T-helper 17 cell (primary cell): ENCODE results near the gene P3H4. TPM values are rescaled to one million over a fixed set of nuclear protein-coding genes. Genes with fewer than 3 reads are reported as not detected.
A peak's percentile ranks its signal among the peaks of the same experiment; 100 is the strongest.

ENCODE experiments used
- ATAC-seq: fragments of 150-1000 bp; cut with Tn5 transposase; 2 replicates; pipeline ENCODE4 v1.10.0; 2021; ENCODE audit warnings: mild to moderate bottlenecking, moderate library complexity
- DNase-seq, 3 donors: peaks; one replicate each; pipeline versions ENCODE4 v3.0.0 to v3.0.0-alpha.2; 2020 to 2021
- H3K9me3 ChIP-seq: one replicate; pipeline ENCODE4 v1.7.0; 2013; ENCODE audit warnings: low read length, mild to moderate bottlenecking; ENCODE audit not compliant: control insufficient read depth, poor library complexity, severe bottlenecking
- H3K27ac Mint-ChIP-seq: one replicate; pipeline ENCODE4 v1.8.0; 2022; ENCODE audit warnings: mild to moderate bottlenecking, moderate library complexity, mixed read lengths
- H3K27me3 Mint-ChIP-seq: one replicate; pipeline ENCODE4 v1.8.0; 2022; ENCODE audit warnings: mixed read lengths
- H3K36me3 Mint-ChIP-seq: one replicate; pipeline ENCODE4 v1.8.0; 2022; ENCODE audit warnings: low read depth, mixed read lengths
- H3K4me1 Mint-ChIP-seq: one replicate; pipeline ENCODE4 v1.8.0; 2022; ENCODE audit warnings: mild to moderate bottlenecking, mixed read lengths
- H3K4me3 Mint-ChIP-seq: one replicate; pipeline ENCODE4 v1.8.0; 2022; ENCODE audit warnings: mild to moderate bottlenecking, moderate library complexity, mixed read lengths
- total RNA-seq, 4 donors: library from RNA in 2 of 4; stranded (reverse) in 2 of 4; gene quantifications; one replicate each; pipeline ENCODE4 v1.2.3 and lab custom pipeline; 2022 to 2026

P3H4 gene
- total RNA-seq, 2 donors from 2014 or later: 1.7 to 2.0 TPM

DNA sequence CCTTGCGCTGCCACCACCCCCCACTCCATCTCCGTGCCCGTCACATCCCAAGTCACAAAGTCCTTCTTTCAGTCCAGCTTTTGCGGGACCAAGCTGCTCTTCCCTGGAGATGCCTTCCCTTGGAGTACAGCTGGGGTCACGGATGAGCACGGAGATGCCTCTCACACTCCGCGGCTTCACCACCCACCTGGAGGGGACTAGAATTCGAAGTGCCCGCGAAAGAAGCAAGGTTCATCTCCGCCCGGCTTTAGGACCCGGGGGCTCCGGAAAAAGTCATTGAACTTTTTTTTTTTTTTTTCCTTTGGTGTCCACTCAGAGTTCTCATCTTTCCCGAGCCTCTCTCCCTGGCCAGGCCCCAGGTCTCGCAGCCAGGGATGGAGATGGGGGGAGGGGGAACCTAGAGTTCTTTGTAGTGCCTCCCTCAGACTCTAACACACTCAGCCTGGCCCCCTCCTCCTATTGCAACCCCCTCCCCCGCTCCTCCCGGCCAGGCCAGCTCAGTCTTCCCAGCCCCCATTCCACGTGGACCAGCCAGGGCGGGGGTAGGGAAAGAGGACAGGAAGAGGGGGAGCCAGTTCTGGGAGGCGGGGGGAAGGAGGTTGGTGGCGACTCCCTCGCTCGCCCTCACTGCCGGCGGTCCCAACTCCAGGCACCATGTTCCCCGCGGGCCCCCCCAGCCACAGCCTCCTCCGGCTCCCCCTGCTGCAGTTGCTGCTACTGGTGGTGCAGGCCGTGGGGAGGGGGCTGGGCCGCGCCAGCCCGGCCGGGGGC lies 817 bp upstream of the P3H4 start, which contains the start of gene FKBP10:
FKBP10 (plus strand) TSS at position 624 of the 771 bp plus-strand sequence; CDS start at position 655, 31 bp downstream.
- H3K4me1 Mint-ChIP-seq: peaks cover 16% of the 10 kb centered on the region
- no peaks in the 10 kb centered on the region for H3K9me3 ChIP-seq
- peak; percentile 7 for ATAC-seq
- H3K4me3 Mint-ChIP-seq: peak within 1 kb of the TSS; percentile 96
- H3K27me3 Mint-ChIP-seq: no peaks in the 10 kb centered on the region
- peak within 1 kb of the TSS; percentile 71 for H3K27ac Mint-ChIP-seq
- DNase-seq: no peak
- no peaks in the 10 kb centered on the region for H3K36me3 Mint-ChIP-seq

DNA sequence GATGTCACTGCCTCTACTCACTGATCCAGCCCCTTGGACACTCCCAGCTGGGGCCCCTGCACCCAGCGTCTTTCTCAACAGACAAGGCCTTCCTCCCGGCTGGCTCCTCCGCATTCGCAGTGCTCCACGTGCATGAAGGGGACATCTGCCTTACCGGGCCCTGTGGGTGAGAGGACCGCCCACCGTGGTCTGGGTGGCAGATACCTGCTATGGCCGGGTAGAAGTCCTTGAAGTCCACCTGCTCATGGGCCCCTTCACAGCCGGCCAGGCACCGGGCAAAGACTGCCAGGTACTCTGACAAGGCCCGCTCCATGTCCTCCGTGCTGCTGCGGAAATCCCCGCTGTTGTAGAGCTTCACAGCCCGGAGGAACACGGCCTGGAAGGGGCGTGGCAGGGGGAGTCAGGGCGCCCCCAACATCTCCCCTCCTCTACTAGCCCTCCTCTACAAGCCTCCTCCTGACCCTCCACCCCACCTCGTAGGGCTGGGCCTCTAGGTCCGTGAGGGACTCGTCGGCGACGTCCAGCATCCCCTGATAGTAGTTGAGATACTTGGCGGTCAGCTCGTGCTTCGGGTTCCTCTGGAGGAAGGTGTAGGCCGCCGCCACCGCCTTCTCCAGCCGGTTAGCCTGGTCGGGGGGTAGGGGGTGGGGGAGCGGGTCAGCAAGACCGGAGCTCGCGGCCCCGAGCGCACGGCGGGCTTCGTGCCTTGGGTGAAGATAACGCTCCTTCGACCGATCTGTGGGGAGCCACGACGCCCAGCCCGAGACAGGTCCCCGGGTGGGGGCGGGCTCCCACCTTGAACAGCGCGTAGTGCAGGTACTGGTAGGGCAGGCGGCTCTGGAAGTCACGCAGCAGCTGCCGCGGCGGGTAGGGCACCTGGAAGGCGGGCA lies 845 bp downstream of the P3H4 start:
- DNase-seq (no peak), ATAC-seq (peak; percentile 56)
- no peaks in the 10 kb centered on the region for H3K9me3 ChIP-seq
- Mint-ChIP-seq H3K4me3 (peak overlapping the region; percentile 96), H3K36me3 (no peaks in the 10 kb centered on the region), H3K27ac (peak overlapping the region; percentile 51), H3K4me1 (peaks cover 16% of the 10 kb centered on the region), H3K27me3 (no peaks in the 10 kb centered on the region)

DNA sequence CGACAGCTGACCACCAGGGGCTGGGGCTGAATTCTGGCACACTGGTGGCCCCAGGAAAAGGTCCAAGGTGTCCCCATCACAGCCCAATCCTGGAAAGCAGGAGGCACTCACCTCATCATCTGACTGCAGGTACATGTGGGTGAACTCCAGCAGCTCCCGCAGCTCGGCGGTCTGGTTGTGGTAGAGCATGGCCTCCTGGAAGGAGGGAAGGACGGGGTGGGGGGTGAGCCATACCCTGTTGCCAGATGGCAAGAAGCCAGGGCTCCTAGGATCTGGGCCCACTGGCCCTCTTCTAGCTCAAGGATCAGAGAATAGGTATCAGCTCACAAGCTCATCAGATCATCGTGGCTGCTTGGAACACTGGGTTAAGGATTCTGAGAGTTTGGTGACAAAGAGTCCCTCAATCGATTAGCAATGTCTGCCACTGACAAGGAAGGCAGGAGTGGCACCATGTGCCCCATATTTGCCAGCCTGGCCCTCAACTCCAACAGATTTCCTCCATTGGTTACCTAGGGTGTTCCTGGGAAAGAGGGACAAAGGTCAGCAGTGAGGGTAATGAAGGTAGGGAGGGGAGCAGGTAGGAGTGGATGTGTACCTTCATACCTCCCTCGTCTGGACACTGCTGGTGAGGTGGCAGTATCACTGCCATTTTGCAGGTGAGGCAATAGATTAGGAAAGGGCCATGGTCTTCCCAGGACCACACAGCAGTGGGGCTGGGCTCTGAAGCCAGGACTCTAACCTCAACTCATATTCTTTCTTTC lies 4.9 kb downstream of the P3H4 start:
- Mint-ChIP-seq H3K27ac (no peak overlapping the region), H3K27me3 (no peaks in the 10 kb centered on the region), H3K4me3 (no peak overlapping the region), H3K36me3 (no peaks in the 10 kb centered on the region), H3K4me1 (peaks cover 9% of the 10 kb centered on the region)
- DNase-seq: no peak
- ATAC-seq: no peak
- H3K9me3 ChIP-seq: no peaks in the 10 kb centered on the region

DNA sequence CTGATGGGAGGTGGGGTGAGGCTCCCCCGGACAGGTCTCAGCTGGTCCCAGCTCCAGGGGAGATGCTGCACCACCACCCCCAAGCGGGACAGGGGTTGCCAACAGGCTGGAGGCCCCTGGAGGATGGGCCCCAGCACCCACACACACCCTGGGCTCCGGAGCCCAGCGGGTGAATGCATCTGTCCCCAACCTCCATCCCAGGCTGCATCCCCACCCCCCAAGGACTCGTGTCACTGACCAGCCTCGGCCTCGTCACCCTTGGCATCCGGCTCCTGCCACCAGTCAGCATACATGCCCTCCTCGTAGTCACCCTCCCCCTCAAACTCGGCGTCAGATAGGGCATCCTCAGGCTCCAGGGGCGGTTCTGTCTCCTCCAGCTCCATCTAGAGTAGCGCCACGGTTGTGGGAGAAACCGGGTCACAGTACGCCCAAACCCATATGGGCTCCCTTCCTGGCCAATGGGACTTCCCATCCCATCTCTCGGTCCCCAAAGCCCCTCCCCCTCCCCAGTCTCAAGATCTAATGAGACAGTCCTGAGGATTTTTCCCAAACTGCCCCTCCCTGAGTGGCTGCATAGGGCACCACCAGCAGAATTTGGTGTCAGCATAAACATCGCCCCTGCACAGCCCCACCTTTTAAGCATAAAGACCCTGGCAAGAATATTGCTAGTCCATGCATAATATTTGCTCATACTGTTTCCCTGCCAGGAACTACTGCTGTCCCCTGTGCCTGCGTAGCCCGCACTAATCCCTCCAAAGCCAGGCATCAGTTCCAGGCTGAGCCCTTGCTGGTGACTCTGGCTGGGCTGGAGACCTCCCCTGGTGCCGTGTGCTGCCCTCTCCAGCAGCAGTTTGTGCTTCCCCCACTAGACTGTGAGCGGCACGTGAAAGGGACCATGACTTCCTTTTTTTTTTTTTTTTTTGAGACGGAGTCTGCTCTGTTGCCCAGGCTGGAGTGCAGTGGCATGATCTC lies 8.4 kb downstream of the P3H4 start:
- Mint-ChIP-seq H3K36me3 (peaks cover 2% of the 10 kb centered on the region), H3K4me1 (peaks cover 4% of the 10 kb centered on the region), H3K27me3 (no peaks in the 10 kb centered on the region), H3K27ac (no peak overlapping the region), H3K4me3 (no peak overlapping the region)
- ATAC-seq (no peak), DNase-seq (no peak)
- H3K9me3 ChIP-seq: no peaks in the 10 kb centered on the region

DNA sequence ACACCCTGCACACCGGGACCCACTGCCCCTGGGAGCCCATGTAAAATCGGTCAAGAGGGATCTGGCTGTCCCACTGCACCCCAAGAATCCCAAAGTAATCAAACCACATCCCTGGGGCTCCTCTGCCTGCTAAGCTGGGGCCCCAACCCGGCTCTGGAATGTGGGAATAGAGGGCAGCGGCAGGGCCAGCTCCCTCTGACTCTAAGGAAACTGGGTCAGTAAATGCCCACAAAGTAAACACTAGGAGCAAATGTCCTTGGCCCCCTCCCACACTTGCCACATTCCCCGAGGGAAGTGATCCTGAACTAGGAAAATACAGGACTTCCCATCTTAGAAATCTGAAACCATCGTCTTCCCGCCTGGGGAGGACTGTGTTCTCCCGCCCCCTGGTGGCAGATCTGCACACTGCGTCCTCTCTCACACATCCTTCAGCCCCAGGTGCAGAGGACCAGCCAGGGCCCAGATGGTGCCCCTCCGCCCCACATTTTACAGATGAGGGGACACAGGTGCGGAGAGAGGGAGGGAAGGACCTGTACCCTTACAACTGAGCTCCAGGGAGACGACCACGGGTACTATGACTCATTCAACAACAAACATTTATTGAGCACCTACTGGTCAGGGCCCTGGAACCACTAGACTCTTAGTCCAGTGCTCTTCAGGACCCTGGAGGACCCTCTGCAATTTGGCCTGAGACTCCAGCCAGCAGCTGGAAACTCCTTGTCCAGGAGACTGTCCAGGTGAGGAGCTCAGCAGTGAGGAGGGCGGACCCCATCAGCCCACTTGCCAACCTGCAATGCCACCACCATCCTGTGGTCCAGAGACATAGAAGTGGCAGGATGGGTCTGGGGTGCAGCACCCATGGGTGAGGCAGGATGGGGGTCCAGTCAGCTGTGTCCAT lies 10.1 kb downstream of the P3H4 start:
- DNase-seq (peak; percentile 53 to 68 (median 61)), ATAC-seq (peak; percentile 85)
- Mint-ChIP-seq H3K27ac (no peak overlapping the region), H3K4me1 (peaks cover 4% of the 10 kb centered on the region), H3K4me3 (no peak overlapping the region), H3K36me3 (peaks cover 2% of the 10 kb centered on the region), H3K27me3 (no peaks in the 10 kb centered on the region)
- no peaks in the 10 kb centered on the region for H3K9me3 ChIP-seq

DNA sequence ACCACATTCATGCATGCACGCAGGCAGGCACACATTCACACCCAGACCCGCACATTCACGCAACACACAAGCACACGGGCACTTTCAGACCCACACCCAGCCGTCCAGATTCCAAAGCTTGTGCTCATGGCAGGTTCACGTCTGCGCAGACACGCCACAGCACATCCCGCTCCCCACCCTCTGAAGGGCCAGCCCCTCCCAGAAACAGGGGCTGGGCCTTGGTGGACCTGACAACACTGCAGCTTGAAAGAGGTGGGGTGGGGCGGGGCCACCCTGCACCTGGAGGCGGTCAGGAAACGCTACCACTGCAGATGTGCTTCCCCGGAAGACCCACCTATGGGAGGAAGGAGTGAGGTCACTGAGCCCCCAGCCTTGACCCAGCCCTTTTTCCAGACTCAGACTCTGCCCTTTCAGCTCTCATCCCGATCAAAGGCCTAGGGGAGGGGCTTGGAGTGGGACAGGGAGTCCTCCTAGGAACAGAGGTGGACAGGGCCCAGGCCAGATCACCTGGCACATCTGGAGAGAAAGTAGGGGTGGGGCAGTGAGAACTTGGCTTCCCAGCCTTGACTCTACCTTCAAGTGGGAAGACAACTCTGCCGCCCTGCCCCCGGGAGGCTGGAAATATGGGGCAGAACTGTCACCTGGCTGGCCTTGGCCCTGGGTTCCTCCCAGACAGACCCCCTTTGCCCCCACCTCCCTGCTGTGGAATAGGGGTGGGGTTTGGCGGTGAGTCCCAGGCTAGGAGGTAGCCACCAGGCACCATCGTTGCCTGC lies 11.0 kb downstream of the P3H4 start:
- peaks cover 2% of the 10 kb centered on the region for H3K36me3 Mint-ChIP-seq
- peak; percentile 28 for ATAC-seq
- no peak overlapping the region for H3K27ac Mint-ChIP-seq
- H3K27me3 Mint-ChIP-seq: no peaks in the 10 kb centered on the region
- peaks cover 4% of the 10 kb centered on the region for H3K4me1 Mint-ChIP-seq
- no peak overlapping the region for H3K4me3 Mint-ChIP-seq
- H3K9me3 ChIP-seq: no peaks in the 10 kb centered on the region
- DNase-seq: no peak

DNA sequence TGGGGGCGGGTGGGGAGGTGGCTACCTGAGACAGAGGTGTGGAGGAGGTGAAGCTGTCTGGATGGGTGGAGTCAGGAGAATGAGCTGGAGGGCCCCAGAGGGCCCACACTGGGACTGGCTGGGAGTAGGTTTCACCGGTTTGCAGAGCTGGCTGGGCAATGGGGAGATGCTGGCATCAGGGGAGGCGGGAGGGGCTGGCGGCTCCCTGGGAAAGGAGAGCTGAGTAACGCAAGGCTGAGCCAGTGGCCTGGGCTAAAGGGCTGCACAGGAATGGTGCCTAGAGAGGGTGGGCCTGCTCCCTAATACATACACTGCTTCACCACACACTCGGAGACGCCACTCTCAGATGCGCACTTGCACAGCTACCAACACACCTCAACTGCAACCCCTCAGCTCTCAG lies 12.4 kb downstream of the P3H4 start:
- peaks cover 2% of the 10 kb centered on the region for H3K36me3 Mint-ChIP-seq
- no peaks in the 10 kb centered on the region for H3K9me3 ChIP-seq
- no peak overlapping the region for H3K4me3 Mint-ChIP-seq
- DNase-seq (no peak), ATAC-seq (no peak)
- H3K27me3 Mint-ChIP-seq: no peaks in the 10 kb centered on the region
- peaks cover 4% of the 10 kb centered on the region for H3K4me1 Mint-ChIP-seq
- H3K27ac Mint-ChIP-seq: no peak overlapping the region

DNA sequence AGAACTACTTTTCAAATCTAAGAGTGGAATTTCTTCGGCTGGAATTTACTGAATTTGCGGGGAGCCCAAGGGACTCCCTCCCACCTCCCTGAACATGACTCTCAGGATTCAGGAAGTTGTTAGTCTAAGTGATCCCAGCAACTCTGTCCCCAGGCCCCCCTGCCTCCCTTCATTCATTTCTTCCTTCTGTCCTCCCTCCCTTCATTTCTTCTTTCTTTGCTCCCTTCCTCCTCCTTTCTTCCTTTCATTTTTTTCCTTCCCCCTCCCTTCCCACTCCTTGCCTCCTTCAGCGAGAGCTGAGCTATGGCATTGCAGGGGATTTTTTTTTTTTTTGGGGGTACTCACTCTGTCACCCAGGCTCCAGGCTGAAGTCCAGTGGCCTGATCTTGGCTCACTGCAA lies 14.4 kb downstream of the P3H4 start:
- ATAC-seq (no peak), DNase-seq (no peak)
- Mint-ChIP-seq H3K27me3 (no peaks in the 10 kb centered on the region), H3K4me1 (peaks cover 4% of the 10 kb centered on the region), H3K27ac (no peak overlapping the region), H3K36me3 (peaks cover 2% of the 10 kb centered on the region), H3K4me3 (no peak overlapping the region)
- H3K9me3 ChIP-seq: no peaks in the 10 kb centered on the region

DNA sequence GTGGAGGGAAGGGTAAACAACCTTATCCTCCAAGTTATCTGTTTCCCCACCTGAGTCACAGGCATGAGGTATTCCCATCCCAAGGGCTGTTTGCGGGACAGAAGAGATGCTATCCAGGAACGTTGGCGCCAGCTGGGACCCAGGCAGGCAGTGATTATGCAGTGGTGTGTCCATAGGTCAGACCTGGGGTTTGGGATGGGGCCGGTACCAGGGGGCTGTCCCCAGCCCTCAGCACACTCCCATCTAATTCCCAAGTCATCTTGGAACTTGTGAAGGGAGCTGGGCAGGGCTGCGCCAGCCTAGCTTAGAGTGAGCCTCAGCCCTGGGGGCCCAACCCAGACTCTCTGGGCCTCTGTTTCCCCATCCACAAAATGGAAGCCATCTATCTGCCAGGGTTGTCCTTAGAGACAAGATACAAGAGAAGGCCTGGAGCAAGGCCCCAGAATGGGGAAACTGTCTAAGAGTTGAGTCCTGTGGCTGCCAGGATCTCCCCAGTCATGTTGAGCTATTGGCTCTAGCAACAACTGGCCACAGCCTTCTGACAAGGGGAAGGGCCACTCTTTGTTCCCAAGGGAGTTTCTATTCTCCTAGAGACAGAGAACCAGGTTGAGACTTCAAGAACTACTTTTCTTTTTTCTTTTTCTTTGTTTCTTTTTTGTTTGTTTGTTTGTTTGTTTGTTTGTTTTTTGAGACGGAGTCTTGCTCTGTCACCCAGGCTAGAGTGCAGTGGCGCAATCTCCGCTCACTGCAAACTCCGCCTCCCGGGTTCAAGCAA lies 15.4 kb downstream of the P3H4 start:
- no peaks in the 10 kb centered on the region for H3K27me3 Mint-ChIP-seq
- H3K4me1 Mint-ChIP-seq: no peaks in the 10 kb centered on the region
- no peak overlapping the region for H3K27ac Mint-ChIP-seq
- no peaks in the 10 kb centered on the region for H3K9me3 ChIP-seq
- no peaks in the 10 kb centered on the region for H3K36me3 Mint-ChIP-seq
- DNase-seq: no peak
- no peak overlapping the region for H3K4me3 Mint-ChIP-seq
- no peak for ATAC-seq

DNA sequence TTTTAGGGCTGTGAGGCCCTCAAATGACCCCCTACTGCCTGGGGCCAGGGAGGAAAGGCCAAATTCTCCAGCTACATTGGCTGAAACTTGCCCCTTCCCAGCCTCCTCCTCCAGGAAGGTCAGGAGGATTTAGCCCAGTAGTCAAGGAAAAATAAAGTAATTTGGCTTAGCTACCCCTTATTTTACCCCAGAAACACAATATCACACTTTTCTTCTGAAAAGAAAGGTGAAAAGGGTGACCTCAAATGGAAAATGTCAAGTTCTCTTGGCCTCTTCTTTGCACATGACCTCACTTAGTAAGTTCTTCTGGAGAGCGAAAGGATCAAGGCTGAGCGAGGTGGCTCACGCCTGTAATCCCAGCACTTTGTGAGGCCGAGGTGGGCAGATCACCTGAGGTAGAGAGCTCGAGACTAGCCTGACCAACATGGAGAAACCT lies 17.2 kb downstream of the P3H4 start:
- H3K4me1 Mint-ChIP-seq: peaks cover 5% of the 10 kb centered on the region
- H3K36me3 Mint-ChIP-seq: no peaks in the 10 kb centered on the region
- DNase-seq: no peak
- no peak overlapping the region for H3K4me3 Mint-ChIP-seq
- no peaks in the 10 kb centered on the region for H3K27me3 Mint-ChIP-seq
- H3K27ac Mint-ChIP-seq: no peak overlapping the region
- no peaks in the 10 kb centered on the region for H3K9me3 ChIP-seq
- no peak for ATAC-seq
